G401 (cell line): ENCODE data around the gene JAML. TPM values are rescaled to one million over a fixed set of nuclear protein-coding genes. Genes with fewer than 3 reads are reported as not detected.

ENCODE experiments used
- DNase-seq: peaks from one replicate; pipeline ENCODE4 v3.0.0-alpha.2; 2015; ENCODE audit warnings: low spot score
- in situ Hi-C: cut with HindIII; loops from 2 replicates; pipeline ENCODE4 v1.10.0; 2016; ENCODE audit warnings: low sequenced_read_pairs, mixed read lengths
- total RNA-seq: library from RNA; depleted of rRNA; stranded (reverse); fragments of >200 nt; shearing (Covaris generic); gene quantifications from 2 replicates; pipeline ENCODE4 v1.2.3, GENCODE V29; 2014; rRNA removed

Gene JAML, protein sequence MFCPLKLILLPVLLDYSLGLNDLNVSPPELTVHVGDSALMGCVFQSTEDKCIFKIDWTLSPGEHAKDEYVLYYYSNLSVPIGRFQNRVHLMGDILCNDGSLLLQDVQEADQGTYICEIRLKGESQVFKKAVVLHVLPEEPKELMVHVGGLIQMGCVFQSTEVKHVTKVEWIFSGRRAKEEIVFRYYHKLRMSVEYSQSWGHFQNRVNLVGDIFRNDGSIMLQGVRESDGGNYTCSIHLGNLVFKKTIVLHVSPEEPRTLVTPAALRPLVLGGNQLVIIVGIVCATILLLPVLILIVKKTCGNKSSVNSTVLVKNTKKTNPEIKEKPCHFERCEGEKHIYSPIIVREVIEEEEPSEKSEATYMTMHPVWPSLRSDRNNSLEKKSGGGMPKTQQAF
- not detected in 2 replicates for total RNA-seq

DNA sequence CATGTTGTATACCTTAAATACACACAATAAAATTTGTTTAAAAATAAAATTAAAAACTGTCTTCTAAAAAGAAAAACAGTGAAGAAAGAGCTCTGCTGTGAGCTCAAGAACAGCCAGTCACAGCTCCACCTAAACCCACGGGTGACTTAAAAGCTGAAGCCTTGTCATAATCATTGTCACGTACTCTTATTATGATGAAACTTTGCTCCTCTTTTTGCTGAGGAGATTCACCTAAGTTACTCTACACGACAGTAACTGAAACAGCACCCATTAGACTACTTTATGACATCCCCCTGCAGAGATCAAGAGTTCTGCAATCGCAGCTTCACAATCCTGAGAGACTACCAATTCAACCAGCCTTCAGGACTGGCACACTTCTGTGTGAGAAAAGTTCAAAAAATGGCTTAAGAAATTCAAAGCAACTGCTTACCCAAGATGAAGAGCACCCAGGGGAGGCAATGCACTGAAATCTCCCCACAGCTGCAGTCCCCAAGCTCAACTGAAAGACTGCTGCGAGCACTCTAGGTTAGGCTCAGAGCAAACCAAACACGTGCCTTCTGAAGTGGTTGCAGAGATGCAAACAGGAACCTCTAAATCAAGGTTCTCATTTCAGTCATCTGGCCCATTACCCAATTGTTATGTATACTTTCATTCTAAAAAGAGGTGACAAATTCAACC lies at the start of gene JAML:
Gene JAML, minus strand, starts transcription at position 501 of the 678 bp plus-strand sequence. CDS start 10,145 bp downstream, outside the sequence.
- in situ Hi-C loops: no loop called here
- no peak for DNase-seq

DNA sequence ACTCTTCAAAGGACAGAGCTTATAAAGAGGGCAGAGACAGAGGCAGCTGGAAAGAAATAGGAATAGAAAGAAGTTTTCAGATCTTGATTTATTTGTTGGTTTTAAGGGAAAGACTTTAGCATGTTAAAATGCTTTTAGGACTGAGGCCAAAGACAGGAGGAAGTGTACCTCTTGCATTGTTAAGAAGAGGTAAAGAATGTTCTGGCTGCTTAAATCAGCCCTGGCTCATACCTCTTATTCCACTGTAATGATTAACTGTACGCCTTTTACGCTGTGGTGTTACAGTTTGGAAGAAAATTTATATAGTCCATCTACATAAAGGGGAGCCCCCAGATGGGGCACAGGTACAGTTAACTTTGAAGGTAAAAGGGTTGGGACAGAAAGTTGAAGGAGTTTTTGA lies 49.4 kb upstream of the JAML start:
- no peak for DNase-seq
- in situ Hi-C loops: no loop called here

DNA sequence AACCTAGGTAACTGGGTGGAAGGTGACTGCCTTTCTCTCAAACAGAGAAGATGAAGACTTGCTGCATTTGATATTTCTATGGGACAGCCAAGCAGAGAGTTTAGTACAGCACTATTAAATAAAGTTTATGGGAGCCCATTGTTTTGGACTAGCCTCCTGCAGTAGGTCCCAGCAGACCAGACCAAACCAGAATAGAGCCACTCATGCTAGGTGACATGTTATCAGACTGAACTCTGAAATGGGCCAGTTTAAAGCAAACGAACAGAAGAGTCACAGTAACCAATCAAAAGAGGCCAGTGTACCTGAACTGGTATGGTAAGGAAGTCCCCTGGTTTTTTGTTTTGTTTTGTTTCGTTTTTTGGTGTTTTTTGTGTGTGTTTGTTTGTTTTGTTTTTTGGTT lies 47.2 kb upstream of the JAML start:
- in situ Hi-C loops: no loop called here
- no peak for DNase-seq

DNA sequence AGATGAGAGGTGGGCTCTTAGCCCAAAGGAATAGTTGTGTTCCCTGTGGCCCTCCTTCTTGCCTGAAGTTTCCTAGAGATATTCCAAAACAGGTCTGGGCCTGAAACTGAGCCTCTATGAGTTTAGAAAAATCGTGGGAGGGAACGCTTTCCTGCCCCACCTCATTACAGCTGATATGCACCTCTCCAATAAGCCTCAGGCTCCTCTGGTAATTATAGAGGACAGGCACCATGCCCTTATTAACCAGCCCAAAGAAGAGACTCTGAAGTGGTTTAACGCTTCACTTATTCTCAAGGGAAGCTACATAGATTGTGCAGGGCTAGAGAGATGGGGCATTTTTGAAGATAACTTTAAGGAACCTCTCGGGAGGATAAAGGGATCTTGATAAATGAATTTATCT lies 42.7 kb upstream of the JAML start:
- in situ Hi-C loops: no loop called here
- no peak for DNase-seq

DNA sequence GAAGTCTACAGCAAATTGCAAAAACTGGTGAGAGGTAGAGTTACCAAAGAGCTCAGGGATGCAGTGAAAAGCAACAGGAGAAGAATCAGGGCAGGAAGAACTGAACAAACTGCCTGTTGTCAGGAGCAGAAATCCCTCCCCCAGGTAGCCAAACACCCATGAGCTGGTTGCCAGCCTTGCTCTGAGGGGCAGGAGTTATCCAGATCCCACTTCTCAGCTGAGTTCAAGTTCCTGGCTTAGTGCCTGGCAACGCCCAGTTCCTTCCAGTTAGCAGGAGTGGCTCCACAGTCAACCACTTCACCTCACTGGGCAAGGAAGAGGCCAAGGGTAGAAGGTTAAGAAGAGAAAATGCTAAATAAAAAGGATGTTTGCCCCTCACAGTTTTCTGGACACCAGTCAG lies 41.1 kb upstream of the JAML start:
- DNase-seq: no peak
- in situ Hi-C loops: no loop called here

DNA sequence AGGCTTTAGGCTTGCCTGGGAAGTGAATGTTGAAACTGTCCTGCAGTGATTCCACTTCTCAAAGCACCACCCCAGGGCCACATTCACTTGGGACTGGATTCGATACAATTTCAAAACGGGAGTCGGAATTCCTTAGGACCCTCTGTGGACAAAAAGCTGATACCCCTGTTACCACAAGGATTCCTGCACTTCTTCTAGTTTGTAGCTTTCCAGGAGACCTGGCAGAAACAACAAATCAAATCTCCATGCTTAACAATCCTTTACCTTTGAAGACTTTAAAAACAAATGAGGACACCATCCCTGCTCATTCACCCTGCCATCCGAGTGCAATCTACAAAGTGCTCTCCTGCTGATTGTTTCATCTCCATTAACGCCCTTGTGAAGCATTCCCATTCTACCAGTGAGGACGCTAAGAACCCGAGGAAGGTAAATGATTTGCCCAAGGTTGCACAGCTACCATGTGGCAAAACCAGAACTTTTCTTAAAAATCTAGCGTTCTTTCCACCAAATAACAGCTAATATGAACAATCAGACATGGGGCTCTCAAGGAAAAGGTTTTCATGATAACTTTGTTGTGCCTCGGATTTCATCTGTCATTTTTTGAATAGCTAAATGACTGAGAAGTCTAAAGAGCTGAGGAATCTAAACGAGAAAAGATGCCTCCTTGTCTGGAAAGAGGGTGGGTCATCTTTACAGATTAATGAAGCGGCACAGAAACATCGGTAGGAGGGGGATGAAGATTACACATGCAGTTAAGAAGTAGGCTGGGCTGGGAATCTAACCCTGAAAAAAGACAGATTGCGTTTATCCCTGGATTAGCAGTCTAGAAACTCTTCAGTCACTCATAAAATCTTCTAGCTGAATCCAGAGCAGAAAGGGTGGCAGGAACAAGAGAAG lies 40.0 kb upstream of the JAML start:
- DNase-seq: no peak
- in situ Hi-C loops: no loop called here

DNA sequence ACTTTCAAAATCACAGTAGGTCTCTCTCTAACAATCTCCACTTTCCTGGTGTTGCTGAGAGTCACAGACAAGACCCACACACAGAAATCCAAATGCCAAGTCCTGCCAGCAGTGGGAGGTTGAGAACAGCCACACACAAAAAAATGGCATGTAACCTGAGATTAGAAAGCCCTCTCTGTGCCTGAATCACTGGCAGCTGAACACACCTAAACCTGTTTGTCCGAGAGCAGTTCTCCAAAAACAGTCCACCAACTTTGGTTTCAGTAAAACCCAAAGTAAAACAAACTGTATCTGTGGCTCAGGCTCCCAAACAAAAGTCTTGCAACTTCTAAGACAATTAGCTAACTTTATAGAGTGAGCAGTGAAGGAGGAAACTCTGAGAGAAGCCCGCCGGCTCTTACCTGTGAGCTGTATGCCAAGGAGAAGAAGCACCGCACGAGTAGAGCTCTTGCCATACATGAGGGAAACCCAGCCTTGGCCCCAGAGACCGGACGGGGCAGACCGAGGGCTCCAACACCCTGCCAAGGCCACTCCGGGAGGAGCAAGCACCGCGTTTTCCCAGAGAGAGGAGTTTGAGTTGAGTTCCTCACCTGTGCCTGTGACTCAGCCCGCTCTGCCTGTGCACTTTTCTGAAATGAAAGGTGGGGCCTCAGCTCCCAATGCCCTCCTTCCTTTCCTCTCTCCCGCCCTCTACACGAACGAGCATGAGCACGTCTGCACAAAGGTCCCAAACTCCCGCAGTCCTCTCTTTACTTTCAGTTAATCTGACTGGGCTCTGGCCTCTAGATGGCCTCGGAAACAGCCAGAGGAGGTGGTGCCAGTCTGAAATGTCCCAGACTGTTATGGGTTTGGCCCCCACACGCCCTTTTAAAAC lies 39.1 kb upstream of the JAML start, which contains the start of gene MPZL2:
Gene MPZL2, minus strand, starts transcription at position 603 of the 874 bp plus-strand sequence. Its CDS starts 144 bp downstream, at position 459.
- no peak for DNase-seq
- in situ Hi-C loops: no loop called here

DNA sequence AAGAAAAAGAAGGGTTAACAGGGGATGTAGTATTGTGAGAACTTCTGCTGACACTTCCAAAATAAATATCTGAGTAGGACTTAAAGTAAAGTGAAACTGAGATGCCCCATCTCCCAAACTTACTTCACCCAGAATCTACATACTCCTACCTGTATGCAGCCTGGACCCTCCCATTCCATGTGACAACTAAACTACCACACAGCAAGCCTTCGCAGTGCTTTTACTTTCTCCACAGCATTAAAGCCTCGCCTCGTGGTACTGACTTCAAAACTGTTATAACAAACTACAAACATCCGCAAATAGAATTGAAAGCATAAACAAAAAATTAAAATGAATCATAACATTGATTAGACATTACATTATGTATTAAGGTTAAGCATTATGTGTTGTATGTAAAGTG lies 38.3 kb upstream of the JAML start:
- DNase-seq: no peak
- in situ Hi-C loops: no loop called here

DNA sequence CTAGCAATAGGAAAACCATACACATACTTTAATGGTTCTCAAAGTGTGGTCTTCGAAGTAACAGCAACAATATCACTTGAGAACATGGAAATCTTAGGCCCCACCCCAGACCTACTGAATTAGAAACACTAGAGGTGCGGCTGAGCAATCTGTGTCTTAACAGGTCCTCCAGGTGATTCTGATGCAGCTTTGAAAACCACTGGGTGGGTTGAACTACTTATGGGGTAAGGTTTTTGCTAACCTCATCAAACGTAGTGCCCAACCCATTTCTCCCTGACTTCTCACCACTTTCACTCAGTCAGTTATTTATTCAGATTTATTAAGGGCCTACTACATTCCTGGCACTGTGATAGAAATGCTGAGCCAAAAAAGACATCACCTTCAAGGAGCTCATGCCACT lies 35.5 kb upstream of the JAML start:
- DNase-seq: no peak
- in situ Hi-C loops: no loop called here

DNA sequence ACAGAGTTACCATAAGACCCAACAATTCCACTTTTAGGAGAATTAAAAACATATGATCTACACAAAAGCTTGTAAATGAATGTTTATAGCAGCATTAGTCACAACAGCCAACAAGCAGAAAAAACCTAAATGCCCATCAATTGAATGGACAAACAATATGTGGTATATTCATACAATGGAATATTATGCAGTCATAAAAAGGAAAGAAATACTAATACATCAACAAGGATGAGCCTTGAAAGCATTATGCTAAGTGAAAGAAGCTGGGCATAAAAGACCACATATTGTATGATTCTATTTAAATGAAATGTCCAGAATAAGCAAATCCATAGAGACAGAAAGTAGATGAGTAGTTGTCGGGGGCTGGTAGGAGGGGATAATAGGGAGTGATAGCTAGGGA lies 34.3 kb upstream of the JAML start:
- in situ Hi-C loops: no loop called here

DNA sequence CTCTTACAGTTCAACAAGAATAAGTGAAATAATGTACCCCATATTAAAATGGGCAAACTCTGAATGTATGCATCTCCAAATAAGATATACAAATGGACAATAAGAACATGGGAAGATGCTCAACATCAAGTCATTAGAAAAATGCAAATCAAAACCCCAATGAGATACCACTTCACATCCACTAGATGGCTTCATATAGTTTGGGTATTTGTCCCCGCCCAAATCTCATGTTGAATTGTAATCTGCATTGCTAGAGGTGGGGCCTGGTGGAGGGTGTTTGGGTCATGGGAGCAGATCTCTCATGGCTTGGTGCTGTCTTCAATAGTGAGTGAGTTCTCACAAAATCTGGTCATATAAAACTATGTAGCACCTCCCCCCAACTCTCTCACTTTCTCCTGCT lies 33.6 kb upstream of the JAML start:
- no peak for DNase-seq

More for the DNA sequence above, 34.3 kb upstream of the JAML start:
- DNase-seq: no peak

DNA sequence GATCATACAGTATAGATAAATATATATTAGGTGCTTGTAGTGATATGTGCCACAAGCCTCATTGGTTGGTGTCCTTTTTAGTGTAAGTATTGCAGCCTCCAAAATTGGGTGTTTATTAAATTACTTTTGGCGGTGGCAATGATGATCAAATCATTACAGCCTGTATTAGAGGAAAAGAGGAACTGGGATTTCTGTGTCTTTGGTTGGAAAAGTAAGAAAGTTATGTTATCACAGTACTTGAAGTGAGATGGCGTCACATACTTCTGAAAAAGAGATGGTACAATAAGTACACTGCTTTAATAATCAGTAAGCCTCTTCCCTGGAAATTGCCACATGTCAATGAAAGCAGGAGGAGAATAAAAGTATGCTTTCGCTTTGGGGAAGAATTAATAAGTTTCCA lies 27.9 kb upstream of the JAML start:
- in situ Hi-C loops: no loop called here
- DNase-seq: no peak

More for the DNA sequence above, 33.6 kb upstream of the JAML start:
- in situ Hi-C loops: no loop called here

DNA sequence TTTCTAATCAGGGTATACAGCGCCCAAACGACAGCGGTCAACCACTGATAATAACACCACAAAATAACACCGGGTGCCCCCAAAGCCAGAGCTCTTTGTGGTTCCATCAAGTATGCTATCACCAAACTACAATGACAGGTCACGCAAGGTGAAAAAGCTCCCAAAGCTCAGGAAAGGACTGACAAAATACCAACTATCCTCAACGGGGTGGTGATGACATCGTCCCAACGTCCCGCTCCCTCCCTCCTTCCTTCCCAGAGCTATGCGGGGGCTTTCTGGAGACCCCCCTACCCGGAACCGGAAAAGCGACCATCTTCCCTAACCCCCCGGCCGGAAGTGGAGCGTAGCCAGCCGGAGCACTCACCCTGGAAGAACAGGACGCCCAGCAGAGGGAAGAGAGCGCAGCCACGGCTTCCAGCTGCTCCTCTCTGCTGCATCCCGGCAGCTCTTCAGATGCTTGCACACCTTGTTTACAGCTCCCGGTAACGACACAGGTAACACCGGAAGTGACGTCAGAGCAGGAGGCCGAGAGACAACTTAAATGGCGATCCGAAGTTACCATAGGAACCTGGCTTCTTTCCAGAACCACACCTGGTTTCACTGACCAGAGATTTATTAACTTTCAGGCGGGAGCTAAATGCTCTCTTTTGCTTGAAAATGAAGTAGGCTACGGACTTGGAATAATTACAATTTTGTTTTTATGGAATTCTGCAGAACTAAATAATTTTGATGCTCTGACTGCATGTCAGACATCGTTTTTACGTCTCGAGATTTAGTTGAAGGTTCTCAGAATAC lies 27.2 kb upstream of the JAML start, which contains the start of gene MPZL3:
Gene MPZL3, minus strand, starts transcription at position 508 of the 795 bp plus-strand sequence. Its CDS starts 71 bp downstream, at position 437.
- peak; percentile 94 for DNase-seq
- in situ Hi-C loops: no loop called here

DNA sequence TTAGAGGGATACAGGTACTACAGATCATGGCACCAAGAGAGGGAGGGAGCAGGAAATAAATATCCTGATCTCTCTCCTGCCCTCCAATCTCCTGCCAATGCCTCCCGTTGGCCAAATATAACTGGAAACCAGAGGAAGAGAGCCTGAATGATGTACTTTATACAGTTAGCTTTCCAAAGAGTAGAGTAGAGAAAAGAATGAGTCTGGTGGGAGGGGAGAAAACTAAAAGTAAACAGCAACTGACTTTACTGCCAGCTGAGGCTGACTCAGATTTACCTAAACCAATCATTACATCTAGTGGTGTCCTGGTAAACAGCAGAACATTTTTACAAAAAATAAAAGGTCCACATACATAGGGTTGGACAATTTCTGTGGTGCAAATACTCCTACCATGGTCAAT lies 22.2 kb upstream of the JAML start:
- in situ Hi-C loops: no loop called here
- no peak for DNase-seq

DNA sequence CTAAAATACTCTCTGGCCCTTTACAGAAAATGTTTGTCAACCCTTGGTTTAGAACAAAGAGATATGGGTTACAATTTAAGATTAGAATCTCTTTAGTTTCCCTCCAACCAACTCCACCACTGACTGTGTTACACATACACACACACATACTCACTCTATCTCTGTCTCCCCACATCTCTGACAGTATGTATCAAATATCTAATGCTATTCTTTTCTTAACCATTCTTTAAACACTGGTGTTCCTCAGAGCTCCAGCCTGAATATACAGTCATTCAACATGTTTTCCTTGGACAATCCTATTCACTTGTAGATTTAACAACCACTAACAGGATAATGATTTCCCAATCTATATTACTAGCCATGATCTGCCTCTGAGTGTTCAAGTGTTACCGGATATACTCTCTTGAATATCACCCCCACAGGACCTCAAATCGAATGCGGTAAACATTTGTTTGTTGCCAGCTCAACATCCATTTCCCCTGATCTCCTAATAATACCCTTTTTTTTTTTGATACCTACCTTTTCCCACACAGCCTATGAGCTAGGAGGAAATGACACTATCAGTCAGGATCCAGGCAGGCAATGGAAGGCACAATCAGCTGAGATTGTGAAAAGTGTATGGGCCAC lies 21.2 kb upstream of the JAML start:
- in situ Hi-C loops: no loop called here
- DNase-seq: no peak

DNA sequence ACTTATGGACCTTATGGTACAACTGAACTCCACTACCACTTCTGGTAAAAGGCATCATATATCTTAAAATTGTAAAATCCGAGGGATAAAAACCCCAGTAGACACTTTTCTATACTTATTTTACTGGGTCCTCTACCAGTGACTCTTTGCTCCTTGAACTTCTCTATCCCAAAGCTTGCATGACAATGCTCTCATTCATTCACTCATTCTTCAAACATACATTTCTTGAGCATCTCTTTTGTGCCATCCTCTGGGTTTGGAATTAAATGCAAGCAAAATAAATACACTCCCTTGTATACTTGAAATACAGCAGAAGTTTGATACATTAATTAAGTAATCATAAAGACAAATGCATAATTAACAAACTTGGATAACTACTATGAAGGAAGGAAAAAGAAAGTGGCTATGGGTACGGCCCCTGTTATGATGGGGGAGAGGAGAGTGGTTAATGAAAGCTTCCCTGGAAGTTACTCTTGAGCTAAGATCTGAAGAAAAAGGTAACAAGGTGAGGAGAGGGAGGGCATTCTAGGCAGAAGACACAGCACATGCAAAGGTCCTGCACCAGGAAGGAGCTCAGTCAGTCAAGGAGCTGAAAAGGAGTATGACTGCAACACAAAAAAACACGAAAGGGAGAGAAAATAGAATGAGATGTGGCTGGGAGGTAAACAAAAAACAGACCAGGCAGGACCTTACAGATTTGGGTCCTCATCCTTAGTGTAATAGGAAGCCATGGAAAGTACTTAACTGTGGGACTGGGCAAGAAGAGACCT lies 19.4 kb upstream of the JAML start:
- in situ Hi-C loops: no loop called here
- DNase-seq: no peak

DNA sequence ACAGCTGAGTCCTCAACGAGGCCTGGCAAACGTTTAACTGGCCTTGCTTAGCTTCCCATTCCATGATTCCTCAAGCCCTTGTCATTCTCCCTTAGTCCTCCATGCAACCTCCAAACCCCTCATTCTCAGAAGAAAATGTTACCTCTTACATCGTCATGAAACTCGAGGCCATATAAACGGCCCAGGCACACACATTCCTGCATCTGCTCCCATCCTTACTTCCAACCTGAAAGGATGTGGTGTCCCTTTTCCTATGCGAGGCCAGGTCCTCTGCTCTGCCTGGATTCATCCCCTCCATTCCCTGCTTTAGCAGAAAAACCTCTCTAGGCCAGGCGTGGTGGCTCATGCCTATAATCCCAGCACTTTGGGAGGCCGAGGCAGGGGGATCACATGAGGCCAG lies 18.4 kb upstream of the JAML start:
- in situ Hi-C loops: no loop called here

More for the DNA sequence above, 18.4 kb upstream of the JAML start:
- DNase-seq: no peak
